ENCODE data around the gene TEDC1.

Gene TEDC1

DNA sequence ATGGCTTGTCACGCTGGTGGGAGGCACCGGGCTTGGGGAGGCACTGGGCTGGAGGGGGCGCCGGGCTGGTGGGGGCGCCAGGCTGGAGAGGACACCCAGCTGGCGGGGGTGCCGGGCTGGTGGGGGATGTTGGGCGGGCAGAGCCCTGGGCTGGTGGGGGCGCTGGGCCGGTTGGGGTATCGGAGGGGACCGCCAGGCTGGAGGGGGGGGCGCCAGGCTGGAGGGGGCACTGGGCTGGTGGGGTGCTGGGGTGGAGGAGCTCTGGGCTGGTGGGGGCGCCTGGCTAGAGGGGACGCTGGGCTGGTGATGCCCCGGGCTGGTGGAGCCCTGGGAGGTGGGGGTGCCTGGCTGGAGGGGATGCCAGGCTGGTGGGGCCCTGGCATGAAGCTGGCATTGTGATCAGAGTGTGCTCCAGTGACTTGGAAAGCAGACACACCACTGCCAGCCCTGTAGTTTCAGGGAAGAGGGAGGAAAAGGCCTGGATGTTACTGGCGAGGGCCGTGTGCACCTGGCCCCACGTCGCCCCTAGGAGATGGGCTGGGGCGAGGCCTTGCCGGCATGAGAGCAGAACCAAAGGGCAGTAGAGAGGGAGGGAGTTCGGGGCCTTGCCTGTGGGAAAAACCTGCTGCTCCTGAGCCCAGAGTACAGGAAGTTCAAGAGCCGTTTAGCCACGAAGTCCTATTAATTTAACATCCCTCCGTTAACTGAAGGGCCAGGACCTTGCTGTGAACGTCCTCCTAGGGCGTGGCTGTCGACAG, 13.1 kb downstream of the TEDC1 start:
- TF ChIP-seq CTCF (IDR thresholded peaks at IDR 0.05; ENCODE audit: low read length, missing control alignments), result no peak
- DNase-seq (ENCODE audit: low read depth), result no peak

DNA sequence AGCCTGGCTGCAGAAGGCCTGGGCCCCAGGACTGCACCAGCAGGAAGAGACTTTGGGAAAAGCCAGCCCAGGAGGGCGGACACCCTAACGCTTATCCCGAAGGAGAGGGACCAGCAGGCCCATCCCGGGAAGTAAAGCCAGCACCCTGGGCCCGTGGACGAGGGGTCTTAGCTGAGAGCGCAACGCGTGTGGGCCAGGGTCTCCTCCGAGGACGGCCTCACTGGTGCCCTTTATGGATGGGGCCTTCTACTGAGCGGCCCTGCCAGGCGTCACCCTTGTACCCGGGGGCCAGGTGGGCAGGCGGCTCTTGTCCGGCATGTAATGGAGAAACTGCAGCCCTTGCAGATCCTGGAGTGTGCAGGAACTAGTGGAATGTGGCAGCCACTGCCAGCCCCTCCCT, 14.1 kb downstream of the TEDC1 start:
- TF ChIP-seq CTCF (IDR thresholded peaks at IDR 0.05; ENCODE audit: low read length, missing control alignments), result no peak
- H3K4me3 ChIP-seq (replicated peaks; ENCODE audit: low read depth, low read length), result no peak overlapping the region
- DNase-seq (ENCODE audit: low read depth), result no peak

More for the DNA sequence above, 13.1 kb downstream of the TEDC1 start:
- no peak overlapping the region for H3K4me3 ChIP-seq (replicated peaks; ENCODE audit: low read depth, low read length)

DNA sequence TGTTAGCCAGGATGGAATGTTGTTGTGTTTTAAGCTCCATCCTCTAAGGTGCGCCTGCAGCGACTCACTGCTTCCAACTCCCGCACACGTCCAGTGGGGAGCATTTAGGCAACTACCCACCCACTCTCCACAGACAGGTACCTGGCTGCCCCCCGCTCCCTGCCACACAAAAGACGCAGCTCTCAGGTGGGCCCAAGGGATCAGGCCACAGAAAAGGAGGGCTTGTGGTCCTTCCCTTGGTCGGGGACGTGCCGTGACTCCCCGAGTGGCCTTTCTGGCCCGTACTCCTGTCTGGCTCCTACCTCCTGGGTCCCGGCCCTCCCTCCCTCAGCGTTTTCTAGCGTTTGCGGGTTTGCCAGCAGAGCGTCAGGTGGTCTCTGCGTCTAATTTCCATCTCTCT, 16.2 kb downstream of the TEDC1 start:
- no peak for DNase-seq (ENCODE audit: low read depth)
- no peak for TF ChIP-seq CTCF (IDR thresholded peaks at IDR 0.05; ENCODE audit: low read length, missing control alignments)
- no peak overlapping the region for H3K4me3 ChIP-seq (replicated peaks; ENCODE audit: low read depth, low read length)

DNA sequence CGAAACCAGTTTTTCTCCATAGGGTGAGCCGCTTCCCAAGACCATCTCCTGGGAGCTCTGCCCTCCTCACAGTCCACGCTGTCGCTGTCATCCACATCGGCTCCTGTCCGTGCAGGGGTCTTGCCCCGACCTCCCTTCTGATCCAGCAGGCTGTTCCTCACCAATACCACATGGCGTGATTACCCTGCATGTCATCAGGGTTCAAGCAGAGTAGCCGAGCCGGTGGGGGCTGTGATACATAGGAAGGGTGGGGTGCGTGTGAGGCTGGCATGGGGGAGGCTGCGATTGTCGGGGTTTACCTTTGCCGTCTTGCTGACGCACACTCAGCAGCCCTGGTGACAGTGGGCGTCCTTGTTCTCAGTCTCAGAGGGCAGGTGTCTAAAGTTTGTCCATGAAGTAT, 17.0 kb downstream of the TEDC1 start:
- no peak for TF ChIP-seq CTCF (IDR thresholded peaks at IDR 0.05; ENCODE audit: low read length, missing control alignments)
- no peak for DNase-seq (ENCODE audit: low read depth)

DNA sequence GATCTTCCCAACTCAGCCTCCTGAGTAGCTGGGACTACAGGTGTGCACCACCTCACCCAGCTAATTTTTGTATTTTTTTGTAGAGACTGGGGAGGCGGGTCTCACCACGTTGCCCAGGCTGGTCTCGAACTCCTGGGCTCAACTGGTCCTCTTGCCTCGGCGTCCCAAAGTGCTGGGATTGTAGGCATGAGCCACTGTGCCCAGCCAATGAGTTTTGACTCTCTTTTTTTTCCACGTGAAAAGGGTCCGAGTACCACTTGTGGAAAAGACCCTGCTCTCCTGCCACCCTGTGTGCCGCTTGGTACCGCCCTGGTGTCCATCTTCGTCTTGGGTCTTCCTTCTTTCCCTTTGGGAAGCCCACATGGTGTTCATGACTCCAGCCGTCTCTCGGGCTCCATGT, 17.6 kb downstream of the TEDC1 start:
- no peak overlapping the region for H3K4me3 ChIP-seq (replicated peaks; ENCODE audit: low read depth, low read length)
- no peak for DNase-seq (ENCODE audit: low read depth)
- no peak for TF ChIP-seq CTCF (IDR thresholded peaks at IDR 0.05; ENCODE audit: low read length, missing control alignments)

More for the DNA sequence above, 17.0 kb downstream of the TEDC1 start:
- no peak overlapping the region for H3K4me3 ChIP-seq (replicated peaks; ENCODE audit: low read depth, low read length)

- DNase-seq (ENCODE audit: low read depth), result no peak
- no peak overlapping the region for H3K4me3 ChIP-seq (replicated peaks; ENCODE audit: low read depth, low read length)
- TF ChIP-seq CTCF (IDR thresholded peaks at IDR 0.05; ENCODE audit: low read length, missing control alignments), result no peak
Observed at GRCh38 chr14:105517096-105517495, 26.1 kb downstream of the TEDC1 start.
